HG02852 (cell line): ENCODE results near the gene TBKBP1.
A peak's percentile ranks its signal among the peaks of the same experiment; 100 is the strongest.
"Not testable (repeated sequence)": the region's sequence is repeated elsewhere in the genome, so short reads cannot be mapped to it uniquely, and the experiment has no call there.

ENCODE experiments used
- ATAC-seq: cut with Tn5 transposase; IDR thresholded peaks from one replicate; pipeline ENCODE4 v1.9.1; 2021; ENCODE audit warnings: mild to moderate bottlenecking, moderate library complexity; ENCODE audit not compliant: unreplicated experiment

Gene TBKBP1

DNA sequence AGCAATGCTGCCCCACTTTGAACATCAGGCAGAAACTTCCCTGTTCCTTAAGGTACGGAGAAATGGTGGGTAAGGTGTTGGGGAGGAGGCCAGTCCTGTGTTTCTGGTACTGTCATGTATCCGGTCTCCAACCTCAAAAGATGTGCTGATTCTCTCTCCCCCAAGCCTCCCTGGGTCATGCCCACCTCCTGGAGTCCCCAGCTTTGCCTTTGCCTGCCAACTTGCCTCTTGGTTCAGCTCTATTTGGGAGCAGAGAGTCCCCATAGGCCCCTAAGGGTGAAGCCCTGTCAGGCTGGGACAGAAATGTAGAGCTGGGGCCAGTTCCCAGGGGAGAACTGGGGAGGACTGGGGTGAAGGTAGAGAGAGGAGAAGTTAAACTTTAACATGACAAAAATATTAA is 37.4 kb downstream of the TBKBP1 start:
- ATAC-seq, result no peak

DNA sequence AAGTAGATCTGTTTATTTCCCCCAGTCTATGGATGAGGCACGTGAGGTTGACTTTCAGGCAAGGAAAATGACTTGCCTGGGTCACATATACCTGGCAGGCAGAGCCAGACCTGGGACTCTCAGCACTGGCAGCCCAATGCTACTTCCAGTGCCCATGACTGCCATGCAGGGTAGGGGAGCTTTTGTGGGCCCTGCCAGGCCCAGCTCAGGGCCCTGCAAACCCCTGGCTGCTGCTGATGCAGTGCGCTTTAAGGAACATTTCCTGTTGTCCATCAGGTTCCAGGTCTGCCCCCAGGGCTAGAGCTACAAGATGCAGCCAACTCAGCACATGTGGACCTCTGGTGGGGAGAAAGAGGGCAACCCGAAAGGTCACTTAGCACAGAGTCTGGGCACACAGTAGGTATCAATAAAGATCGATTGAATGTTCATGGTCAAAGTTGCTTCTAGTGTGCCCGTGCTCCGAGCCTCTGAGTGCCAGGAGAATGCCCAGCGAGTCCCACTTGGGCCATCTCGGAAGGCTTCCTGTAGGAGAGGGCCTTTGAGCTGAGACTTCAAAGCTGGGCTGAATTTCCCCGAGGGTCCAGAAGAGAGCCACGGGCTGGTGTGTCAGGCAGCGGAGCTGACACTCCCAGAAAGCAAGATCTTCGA is 38.6 kb downstream of the TBKBP1 start:
- ATAC-seq, result no peak

DNA sequence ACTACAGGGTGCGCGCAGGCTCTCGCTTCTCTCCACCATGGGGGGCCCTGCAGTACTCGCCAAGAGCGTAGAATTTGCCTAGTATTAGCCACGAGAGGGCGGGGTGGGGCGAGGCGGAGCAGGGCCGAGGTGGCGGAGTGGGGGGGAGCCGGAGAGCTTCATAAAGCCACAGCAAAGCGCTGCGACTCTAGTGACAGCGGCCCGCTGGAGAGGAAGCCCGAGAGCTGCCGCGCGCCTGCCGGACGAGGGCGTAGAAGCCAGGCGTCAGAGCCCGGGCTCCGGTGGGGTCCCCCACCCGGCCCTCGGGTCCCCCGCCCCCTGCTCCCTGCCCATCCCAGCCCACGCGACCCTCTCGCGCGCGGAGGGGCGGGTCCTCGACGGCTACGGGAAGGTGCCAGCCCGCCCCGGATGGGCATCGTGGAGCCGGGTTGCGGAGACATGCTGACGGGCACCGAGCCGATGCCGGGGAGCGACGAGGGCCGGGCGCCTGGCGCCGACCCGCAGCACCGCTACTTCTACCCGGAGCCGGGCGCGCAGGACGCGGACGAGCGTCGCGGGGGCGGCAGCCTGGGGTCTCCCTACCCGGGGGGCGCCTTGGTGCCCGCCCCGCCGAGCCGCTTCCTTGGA is 39.2 kb downstream of the TBKBP1 start, which contains the start of gene TBX21:
Gene TBX21, plus strand, starts transcription at position 190 of the 627 bp plus-strand sequence. Its CDS starts 219 bp downstream, at position 409.
- peak; percentile 68 for ATAC-seq

DNA sequence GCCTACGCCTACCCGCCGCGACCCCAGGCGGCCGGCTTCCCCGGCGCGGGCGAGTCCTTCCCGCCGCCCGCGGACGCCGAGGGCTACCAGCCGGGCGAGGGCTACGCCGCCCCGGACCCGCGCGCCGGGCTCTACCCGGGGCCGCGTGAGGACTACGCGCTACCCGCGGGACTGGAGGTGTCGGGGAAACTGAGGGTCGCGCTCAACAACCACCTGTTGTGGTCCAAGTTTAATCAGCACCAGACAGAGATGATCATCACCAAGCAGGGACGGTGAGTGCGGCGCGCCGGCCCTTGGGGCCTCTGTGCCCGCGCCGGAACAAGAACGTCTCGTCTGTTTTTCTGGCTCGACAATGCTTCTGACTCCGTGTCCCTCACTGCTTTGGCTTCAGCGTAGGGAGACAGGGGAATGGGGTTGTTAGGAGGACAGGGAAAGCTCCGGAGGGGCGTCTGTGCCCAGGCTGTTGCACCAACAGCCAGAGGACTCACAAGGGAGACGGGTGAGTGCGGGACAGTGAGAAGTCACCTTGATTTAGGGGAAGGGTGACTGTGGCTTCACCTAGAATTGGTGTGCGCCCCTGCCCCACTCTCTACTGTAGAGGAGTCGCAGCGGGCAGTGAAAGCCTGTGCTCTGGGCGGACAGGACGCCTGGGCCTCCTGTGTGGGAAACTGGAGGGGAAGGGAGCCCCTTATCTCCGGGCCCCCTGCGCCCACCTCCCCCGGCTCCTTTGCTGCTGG is 39.9 kb downstream of the TBKBP1 start:
- peak; percentile 3 for ATAC-seq

DNA sequence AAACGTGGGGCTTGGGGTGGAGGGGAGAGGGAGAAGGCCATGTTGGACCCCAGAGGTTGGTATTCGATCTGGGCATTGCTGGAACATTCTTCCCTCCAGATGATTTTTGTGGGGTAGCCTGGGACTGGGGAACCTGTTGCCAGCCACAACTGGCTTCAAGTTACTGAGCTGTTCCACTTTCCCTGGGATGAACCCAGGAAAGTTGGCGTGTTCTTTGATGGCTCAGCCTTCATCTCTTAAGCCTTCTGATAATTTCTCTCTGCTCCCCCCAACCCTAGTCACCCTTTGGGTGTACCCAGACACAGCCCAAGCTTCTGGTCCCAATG is 41.1 kb downstream of the TBKBP1 start:
- ATAC-seq, result no peak

DNA sequence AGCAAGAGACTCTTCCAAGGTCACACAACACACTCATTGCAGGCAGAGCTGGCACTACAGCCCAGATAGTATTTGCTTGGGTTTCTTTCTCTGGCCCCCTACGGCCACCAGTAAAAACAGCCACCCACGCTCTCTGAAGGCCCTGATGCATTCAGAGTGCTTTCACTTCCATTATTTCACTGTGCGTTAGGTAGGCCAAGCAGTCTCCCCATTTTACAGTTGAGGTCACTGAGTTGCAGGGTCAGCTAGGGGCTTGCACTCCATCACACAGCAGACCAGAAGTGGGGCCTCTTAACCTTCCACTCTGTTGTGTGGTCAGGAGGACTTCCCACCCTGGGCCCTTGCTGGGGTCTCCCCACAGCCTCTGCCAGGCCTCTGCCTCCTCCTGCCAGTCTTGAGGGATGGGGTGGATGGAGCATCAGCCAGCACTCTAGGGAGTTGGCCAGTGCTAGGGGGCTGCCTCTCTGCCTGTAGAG is 41.6 kb downstream of the TBKBP1 start:
- ATAC-seq, result peak; percentile 50

DNA sequence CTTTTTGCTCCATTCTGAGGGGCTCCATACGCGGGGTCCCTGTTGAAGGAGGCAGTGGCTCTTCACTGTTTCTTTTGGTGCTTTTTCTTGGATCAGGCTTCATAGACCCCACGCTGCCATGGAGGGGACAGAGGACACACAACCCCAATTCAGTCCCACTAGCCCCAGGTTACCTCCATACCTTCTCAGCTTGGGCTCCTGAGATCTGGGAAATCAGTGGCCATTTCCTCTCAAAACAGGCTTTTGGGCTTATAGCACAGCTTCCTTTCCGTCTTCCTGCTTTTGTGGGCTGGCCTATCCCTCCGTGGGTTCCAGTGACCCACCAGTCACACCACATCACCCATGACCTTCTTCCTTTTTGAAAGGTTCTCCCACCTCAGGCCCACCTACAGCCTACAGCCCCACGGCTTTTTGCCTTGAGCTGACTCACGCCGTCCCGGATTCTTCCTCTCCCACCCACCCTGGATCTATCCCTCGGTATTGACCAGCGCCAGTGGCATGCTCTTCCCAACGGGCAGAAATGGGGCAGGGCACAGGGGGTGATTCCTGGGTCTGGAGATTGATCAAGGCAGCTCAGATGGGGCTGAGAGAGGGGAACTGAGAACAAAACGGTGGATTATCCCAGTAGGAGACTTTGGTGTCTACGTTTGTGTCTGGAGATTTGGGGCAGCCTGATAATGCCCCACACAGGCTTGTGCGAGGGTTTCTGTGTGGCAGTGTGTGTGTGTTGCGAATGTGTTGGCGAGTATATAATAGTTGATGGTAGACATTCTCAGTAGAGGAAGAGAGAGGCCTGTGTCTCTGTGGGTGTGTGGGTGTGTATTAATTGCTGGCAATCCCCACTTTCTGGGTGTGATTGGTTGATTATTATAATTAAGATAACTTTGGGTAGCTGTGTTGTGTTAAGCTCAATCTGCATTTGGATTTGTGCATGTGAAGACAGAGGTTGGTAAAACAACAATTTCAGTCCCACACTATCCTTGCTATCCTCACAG is 42.8 kb downstream of the TBKBP1 start:
- no peak for ATAC-seq

DNA sequence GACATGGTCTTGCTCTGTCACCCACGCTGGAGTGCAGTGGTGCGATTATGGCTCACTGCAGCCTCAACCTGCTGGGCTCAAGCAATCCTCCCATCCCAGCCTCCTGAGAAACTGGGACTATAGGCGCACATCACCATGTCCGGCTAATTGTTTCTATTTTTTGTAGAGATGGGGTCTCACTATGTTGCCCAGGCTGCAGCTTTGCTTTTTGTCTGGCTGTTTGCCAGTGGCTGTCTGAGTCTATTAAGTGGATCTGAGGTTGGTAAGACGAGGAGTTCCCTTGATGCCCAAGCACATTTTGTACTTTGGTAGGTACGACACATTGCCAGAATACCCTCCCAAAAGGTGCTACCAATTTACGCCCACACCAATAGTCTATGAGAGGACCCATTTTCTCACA is 44.2 kb downstream of the TBKBP1 start:
- ATAC-seq, result no peak

DNA sequence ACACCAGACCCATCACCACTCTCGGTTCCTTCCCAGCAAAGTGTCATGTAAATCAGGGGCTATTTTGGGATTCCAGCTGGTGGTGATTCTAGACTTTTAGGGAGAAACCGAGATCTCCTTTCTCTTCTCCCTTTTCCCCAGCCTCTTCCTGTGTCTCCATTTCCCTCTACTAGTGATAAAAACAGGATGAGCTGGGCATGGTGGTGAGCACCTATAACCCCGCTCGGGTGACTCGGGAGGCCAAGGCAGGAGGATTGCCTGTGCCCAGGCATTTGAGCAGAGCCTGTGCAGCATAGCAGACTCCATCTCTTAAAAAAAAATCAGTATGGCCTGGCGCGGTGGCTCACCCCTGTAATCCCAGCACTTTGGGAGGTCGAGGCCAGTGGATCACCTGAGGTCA is 45.2 kb downstream of the TBKBP1 start:
- no peak for ATAC-seq

DNA sequence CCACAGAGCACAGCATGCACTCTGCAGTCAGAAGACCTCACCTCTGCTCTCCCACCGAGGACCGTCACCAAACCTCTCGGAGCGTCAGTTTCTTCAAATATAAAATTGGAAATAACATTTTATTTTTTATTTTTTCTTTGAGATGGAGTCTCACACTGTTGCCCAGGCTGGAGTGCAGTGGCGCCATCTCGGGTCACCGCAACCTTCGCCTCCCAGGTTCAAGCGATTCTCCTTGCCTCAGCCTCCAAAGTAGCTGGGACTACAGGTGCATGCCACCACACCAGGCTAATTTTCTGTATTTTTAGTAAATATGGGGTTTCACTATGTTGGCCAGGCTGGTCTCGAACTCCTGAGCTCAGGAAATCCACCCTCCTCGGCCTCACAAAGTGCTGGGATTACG is 46.0 kb downstream of the TBKBP1 start:
- not testable (repeated sequence) for ATAC-seq

DNA sequence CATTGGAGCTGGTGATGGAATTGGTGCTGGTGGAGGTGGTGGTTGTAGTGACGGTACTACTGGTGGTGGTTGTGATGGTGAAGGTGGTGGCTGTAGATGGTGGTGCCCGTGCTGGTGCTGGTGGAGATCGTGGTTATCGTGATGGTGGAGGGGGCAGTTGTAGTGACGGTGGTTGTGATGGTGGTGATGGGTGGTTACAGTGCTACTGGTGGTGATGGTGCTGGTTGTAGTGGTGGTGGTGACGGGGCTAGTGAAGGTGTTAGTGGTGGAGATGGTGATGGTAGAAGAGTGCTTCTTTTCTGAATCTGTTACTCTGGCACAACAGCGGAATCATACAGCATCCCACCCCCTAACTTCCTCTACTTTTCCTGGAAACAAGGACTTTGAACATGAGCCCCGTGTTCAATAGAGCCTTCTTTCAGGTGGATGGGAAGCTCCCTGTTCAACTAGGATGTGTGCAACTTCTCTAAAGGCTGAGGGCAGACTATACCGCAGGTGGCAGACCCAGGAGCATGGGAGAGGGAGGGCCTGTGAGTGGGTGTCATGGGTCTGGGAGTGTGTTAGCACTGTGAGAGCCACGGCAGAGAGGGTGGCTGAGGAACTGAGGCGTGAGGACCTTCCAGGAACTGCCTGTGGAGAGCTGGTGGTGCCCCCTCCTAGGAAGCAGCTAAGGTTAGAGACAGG is 47.3 kb downstream of the TBKBP1 start:
- no peak for ATAC-seq

DNA sequence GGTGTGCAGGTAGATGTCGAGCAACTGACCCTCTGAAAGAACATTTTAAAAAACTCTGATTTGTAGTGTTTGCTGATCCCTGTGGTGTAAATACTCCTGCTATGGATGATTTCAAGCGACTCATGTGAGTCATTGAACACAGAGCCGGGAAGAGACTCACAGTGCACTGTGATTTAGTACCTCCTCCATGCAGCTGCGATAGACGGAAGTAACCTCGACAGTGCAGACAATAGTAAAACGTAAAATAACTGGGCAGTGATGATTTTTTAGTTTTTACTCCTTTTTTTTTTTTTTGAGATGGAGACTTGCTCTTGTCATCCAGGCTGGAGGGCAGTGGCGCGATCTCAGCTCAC is 47.8 kb downstream of the TBKBP1 start:
- no peak for ATAC-seq

DNA sequence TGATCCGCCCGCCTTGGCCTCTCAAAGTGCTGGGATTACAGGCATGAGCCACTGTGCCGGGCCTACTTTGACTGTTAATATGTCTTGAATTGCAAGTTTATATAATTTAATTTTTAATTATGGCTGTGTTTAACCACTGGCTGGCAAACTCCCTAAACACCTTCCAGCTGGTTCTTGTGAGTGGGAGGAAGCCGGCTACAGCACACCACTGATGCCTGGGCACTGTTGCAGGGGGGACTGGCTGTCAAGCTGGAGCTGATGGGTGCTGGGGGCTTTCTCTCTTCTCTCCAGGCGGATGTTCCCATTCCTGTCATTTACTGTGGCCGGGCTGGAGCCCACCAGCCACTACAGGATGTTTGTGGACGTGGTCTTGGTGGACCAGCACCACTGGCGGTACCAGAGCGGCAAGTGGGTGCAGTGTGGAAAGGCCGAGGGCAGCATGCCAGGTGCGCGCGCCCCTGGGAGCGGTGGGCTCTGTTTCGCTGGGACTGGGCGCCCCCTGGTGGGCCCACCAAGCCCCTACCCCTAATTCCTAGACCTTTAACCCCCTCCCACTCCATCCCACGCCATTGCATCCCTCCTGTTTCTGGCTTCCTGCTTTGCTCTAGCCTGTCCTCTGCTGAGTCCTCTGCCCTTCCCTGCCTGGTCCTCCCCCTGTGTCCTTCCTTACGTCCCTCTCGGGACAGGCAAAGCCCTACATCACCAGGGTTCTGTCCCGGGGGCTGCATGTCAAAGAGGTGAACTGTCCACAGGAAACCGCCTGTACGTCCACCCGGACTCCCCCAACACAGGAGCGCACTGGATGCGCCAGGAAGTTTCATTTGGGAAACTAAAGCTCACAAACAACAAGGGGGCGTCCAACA is 48.6 kb downstream of the TBKBP1 start:
- ATAC-seq, result no peak

DNA sequence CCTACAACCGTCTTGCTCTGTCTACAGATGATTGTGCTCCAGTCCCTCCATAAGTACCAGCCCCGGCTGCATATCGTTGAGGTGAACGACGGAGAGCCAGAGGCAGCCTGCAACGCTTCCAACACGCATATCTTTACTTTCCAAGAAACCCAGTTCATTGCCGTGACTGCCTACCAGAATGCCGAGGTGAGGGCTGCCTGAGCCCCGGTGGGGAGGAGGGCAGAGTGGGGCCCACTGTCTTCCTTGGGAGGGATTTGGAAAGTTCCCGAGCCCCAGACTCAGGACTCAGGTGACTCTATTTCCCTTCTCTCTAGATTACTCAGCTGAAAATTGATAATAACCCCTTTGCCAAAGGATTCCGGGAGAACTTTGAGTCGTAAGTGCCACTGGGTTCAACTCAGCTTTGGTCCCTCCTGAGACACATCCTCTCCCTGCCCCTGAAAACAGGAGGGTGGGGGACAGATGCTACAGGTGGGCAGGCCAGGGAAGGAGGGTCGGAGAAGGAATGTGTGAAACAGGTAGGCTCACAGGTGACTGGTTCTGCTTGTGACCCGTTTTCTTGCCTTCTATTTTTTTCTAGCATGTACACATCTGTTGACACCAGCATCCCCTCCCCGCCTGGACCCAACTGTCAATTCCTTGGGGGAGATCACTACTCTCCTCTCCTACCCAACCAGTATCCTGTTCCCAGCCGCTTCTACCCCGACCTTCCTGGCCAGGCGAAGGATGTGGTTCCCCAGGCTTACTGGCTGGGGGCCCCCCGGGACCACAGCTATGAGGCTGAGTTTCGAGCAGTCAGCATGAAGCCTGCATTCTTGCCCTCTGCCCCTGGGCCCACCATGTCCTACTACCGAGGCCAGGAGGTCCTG is 50.4 kb downstream of the TBKBP1 start:
- ATAC-seq, result no peak

DNA sequence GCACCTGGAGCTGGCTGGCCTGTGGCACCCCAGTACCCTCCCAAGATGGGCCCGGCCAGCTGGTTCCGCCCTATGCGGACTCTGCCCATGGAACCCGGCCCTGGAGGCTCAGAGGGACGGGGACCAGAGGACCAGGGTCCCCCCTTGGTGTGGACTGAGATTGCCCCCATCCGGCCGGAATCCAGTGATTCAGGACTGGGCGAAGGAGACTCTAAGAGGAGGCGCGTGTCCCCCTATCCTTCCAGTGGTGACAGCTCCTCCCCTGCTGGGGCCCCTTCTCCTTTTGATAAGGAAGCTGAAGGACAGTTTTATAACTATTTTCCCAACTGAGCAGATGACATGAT is 51.0 kb downstream of the TBKBP1 start:
- ATAC-seq, result no peak

DNA sequence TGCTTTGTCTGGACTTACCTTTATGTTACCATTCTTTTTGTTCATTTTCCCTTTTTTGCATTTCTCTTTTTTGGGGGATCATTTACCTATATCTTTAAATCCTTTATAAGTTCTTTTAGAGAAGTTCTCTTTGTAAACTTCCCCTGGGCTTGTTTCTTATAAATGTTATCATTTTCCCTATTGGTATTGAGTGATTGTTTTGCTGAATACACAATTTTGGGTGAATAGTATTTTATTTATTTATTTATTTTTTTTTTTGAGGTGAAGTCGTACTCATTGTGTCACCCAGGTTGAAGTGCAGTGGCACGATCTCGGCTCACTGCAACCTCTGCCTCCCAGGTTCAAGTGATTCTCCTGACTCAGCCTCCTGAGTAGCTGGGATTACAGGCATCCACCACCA is 57.5 kb downstream of the TBKBP1 start:
- no peak for ATAC-seq

DNA sequence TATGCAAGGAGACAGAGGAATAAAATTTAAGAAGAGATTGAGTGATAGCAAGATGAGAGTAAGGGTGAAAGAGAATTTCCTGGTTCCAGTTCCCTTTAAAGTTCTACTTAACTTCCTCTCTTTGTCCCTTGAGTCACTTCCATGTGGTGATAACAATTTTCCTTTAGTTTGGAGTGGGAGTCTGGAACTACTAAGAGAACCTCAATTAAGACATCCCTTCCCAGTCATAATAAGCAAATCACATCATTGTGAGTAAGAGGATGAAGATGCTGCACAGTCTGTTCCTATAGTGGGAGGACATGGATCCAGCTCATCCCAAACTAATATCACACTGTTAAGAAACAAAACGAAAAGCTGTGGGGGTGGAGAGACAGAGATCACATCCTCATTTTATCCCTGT is 63.4 kb downstream of the TBKBP1 start:
- no peak for ATAC-seq

DNA sequence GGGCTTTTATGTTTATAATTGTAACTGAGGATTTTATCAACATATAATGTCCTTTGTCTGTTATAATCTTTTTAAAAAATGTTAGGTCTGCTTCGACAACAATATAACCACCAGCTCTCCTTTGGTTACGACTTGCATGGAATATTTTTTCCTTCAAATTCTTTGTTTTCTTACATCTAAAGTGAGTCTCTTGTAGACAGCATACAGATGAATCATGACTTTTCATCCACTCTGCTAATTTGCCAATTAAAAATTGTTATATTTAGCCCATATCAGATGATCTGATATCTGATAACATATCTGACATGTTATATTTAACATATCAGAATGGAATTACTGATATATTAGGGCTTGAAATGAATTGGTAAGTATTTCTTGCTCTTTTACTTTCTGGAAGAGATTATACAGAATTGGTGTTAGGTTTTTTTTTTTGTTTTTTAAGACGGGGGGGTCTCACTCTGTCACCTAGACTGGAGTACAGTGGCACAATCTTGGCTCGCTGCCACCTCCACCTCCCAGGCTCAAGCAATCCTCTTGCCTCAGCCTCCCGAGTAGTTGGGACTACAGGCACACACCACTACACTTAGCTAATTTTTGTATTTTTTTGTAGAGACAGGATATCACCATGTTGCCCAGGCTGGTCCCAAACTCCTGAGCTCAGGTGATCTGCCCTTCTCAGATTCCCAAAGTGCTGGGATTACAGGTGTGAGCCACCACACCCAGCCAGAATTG is 66.6 kb downstream of the TBKBP1 start:
- ATAC-seq, result no peak
